ENCODE results near the gene MPZL2.

GRCh38 chr11:118226296-118226695, 37.8 kb downstream of the MPZL2 start:
- no peak for TF ChIP-seq FOXK2 (IDR thresholded peaks at IDR 0.05)
- TF ChIP-seq SP1 (IDR thresholded peaks at IDR 0.05), result no peak
- TF ChIP-seq SUZ12 (IDR thresholded peaks at IDR 0.05), result no peak
- TF ChIP-seq ZNF384 (IDR thresholded peaks at IDR 0.05), result no peak
- no peak for TF ChIP-seq PKNOX1 (IDR thresholded peaks at IDR 0.05)
- TF ChIP-seq FOXM1 (IDR thresholded peaks at IDR 0.05; ENCODE audit: borderline replicate concordance), result no peak

Measured in HEK293T (cell line).